ENCODE measurements around the gene PCDHGC4.

PCDHGC4 gene

GRCh38 chr5:141494761-141495452 is 10.1 kb downstream of the PCDHGC4 start:
- in situ Hi-C loops (cut with HindIII; ENCODE audit: low sequenced_read_pairs) = no loop called here
- TF ChIP-seq, protein P1, sequence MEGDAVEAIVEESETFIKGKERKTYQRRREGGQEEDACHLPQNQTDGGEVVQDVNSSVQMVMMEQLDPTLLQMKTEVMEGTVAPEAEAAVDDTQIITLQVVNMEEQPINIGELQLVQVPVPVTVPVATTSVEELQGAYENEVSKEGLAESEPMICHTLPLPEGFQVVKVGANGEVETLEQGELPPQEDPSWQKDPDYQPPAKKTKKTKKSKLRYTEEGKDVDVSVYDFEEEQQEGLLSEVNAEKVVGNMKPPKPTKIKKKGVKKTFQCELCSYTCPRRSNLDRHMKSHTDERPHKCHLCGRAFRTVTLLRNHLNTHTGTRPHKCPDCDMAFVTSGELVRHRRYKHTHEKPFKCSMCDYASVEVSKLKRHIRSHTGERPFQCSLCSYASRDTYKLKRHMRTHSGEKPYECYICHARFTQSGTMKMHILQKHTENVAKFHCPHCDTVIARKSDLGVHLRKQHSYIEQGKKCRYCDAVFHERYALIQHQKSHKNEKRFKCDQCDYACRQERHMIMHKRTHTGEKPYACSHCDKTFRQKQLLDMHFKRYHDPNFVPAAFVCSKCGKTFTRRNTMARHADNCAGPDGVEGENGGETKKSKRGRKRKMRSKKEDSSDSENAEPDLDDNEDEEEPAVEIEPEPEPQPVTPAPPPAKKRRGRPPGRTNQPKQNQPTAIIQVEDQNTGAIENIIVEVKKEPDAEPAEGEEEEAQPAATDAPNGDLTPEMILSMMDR (IDR thresholded peaks at IDR 0.05; ENCODE audit: low read depth, low read length) = no peak
- peak; percentile 48 for DNase-seq (ENCODE audit: low read depth, low spot score)
- no peak overlapping the region for H3K4me3 ChIP-seq (ENCODE audit: low read depth, low read length)

GRCh38 chr5:141495453-141495811 is 10.6 kb downstream of the PCDHGC4 start:
- no peak for DNase-seq (ENCODE audit: low read depth, low spot score)
- in situ Hi-C loops (cut with HindIII; ENCODE audit: low sequenced_read_pairs) = no loop called here
- TF ChIP-seq, protein P1 (IDR thresholded peaks at IDR 0.05; ENCODE audit: low read depth, low read length) = no peak
- H3K4me3 ChIP-seq (ENCODE audit: low read depth, low read length) = no peak overlapping the region

DNA sequence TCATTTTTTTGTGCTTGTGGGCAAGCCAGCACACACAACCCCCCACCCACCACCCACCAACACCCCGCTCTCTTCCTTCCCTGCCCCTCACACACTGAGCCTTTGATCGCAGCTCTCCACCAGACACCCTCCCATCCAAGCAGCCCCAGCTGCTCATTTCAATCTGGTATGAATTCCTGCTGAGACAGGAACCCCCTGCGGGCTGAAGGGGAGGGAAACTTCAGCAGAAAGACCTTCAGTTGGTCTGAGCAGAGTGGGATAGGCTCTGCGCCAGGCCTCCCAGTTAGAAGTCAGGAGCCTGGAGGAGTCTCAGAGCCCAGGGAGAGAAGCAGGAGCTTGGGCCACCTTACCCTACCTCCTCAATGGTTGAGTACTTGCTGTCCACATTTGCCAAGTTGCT is 11.2 kb downstream of the PCDHGC4 start:
- DNase-seq (ENCODE audit: low read depth, low spot score) = peak; percentile 91
- no peak overlapping the region for H3K4me3 ChIP-seq (ENCODE audit: low read depth, low read length)
- in situ Hi-C loops (cut with HindIII; ENCODE audit: low sequenced_read_pairs) = no loop called here
- TF ChIP-seq, protein P1 (IDR thresholded peaks at IDR 0.05; ENCODE audit: low read depth, low read length) = no peak

DNA sequence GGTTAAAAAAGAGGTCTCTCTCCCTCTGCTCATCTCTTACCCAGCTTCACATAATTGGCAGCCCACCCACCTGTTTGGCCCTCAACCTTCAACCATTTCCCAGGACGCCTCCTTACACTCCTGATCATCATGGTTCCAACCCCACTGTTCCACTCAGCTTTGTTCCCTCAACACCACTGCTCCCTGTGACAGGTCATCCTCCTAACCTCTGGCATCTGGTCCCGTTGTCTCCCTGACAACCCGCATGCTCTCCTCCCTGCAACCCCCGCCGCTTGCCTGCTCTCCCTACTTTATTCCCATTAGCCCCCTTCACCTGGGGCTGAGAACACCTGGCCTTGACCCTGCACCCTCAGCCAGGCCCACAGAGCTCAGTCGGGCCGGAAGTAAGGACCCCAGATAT is 16.9 kb downstream of the PCDHGC4 start:
- TF ChIP-seq, protein P1 (IDR thresholded peaks at IDR 0.05; ENCODE audit: low read depth, low read length) = no peak
- DNase-seq (ENCODE audit: low read depth, low spot score) = no peak
- in situ Hi-C loops (cut with HindIII; ENCODE audit: low sequenced_read_pairs) = no loop called here
- H3K4me3 ChIP-seq (ENCODE audit: low read depth, low read length) = no peak overlapping the region

GRCh38 chr5:141503681-141504080 is 18.9 kb downstream of the PCDHGC4 start:
- TF ChIP-seq, protein P1 (IDR thresholded peaks at IDR 0.05; ENCODE audit: low read depth, low read length) = no peak
- no peak overlapping the region for H3K4me3 ChIP-seq (ENCODE audit: low read depth, low read length)
- in situ Hi-C loops (cut with HindIII; ENCODE audit: low sequenced_read_pairs) = no loop called here
- DNase-seq (ENCODE audit: low read depth, low spot score) = no peak

DNA sequence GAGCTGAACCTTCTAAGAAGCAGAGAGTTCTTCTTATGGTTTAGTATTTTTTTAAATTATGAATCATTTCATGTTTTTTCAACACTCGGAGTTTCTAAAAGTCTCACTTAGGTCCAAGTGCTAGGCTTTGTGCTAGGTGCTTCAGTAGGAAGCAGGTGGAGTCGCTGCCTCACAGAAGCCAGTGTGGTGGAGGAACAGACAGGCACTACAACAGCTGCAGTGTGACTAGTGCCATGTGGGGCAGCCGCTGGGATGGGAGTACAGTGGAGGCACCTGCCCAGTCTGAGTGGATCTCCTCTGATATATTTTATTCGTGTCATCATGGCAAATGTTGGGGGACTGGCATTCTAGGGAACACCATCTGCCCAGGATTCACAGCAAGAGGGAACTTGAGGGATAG is 19.4 kb downstream of the PCDHGC4 start:
- no peak overlapping the region for H3K4me3 ChIP-seq (ENCODE audit: low read depth, low read length)
- in situ Hi-C loops (cut with HindIII; ENCODE audit: low sequenced_read_pairs) = no loop called here
- no peak for DNase-seq (ENCODE audit: low read depth, low spot score)
- TF ChIP-seq, protein P1 (IDR thresholded peaks at IDR 0.05; ENCODE audit: low read depth, low read length) = no peak

Measured in astrocyte of the spinal cord (primary cell).